D721Med (cell line): ENCODE data around the gene EFTUD2.

Experiments
- DNase-seq: peaks from one replicate; pipeline ENCODE4 v3.0.0; 2011; ENCODE audit warnings: low spot score; ENCODE audit not compliant: insufficient read length
- FAIRE-seq: peaks from 2 replicates; lab custom pipeline; 2011; peaks lifted over from hg19 to GRCh38; lab: Jason Lieb, UNC
- TF ChIP-seq, protein P1 (sequence below): IDR thresholded peaks from 2 replicates; pipeline ENCODE4 v1.5.1; 2012; ENCODE audit warnings: mild to moderate bottlenecking, control low read depth; ENCODE audit not compliant: insufficient read depth; ENCODE audit errors: missing control alignments

The EFTUD2 gene

DNA sequence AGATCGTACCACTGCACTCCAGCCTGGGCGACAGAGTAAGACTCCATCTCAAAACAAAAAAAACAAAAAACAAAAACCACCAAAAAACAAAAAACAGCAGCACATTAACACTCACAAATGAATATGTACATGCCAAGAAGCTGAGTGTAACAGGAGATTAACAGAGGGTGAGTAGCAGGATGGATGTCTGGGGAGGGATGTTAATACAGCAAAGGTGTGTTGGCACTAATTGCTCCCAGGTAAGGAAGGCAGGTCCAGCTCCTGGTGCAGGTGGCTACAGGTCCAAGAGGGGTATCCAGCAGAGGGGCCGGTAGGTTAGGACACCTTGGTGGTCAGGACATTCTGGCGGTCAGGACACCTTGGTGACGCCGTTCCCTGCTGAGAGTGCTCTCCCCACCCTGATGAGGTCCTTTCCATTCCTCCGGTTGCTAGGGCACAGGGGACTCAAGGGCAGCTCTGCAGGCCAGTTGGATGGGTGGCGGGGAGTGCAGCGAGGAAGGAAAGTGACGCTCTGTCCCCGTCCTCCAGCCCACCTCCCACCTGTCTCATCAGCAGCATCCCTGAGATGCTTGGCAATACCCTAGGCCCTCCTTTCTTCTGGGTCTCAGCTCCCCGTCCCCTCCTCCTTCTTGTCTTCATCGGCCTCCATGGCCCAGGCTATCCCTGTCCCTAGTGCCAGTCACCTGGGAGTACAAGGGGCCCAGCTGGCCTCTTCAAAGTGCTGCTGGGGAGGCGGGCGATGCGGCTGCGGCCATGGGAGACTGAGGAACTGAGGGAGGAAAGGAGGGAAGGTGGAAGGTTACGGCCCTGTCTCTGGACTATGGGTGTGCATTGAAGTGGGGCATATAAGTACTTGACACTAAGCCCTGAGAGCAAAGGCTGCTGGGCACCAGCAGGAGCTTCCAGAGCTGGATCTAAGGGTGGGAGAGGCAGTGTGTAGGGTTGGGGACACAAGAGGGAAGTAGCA is 26.8 kb upstream of the EFTUD2 start:
- FAIRE-seq = no peak
- no peak for DNase-seq
- TF ChIP-seq, protein P1, sequence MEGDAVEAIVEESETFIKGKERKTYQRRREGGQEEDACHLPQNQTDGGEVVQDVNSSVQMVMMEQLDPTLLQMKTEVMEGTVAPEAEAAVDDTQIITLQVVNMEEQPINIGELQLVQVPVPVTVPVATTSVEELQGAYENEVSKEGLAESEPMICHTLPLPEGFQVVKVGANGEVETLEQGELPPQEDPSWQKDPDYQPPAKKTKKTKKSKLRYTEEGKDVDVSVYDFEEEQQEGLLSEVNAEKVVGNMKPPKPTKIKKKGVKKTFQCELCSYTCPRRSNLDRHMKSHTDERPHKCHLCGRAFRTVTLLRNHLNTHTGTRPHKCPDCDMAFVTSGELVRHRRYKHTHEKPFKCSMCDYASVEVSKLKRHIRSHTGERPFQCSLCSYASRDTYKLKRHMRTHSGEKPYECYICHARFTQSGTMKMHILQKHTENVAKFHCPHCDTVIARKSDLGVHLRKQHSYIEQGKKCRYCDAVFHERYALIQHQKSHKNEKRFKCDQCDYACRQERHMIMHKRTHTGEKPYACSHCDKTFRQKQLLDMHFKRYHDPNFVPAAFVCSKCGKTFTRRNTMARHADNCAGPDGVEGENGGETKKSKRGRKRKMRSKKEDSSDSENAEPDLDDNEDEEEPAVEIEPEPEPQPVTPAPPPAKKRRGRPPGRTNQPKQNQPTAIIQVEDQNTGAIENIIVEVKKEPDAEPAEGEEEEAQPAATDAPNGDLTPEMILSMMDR = no peak

DNA sequence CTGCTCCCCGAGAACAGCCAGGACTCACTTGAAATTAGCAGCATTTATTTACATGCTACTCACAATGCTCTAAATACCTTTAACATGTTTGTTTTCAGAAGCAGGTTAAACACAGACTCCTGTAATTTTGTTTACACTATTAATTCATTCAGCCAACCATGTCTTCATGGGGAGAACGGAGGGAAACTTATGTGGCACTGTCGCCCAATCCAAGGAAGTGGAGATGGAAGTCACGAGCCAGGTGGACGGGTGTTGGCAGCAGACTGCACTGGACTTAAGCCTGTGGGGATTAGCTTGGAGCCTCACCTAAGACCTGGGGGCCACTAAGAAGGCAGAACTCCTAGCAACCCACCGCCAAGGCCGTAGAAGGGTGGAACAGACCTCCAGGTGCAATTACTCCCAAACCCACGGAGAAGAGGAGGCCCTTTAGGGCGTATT is 24.9 kb upstream of the EFTUD2 start:
- TF ChIP-seq, protein P1 = no peak
- FAIRE-seq = peak; percentile 68

DNA sequence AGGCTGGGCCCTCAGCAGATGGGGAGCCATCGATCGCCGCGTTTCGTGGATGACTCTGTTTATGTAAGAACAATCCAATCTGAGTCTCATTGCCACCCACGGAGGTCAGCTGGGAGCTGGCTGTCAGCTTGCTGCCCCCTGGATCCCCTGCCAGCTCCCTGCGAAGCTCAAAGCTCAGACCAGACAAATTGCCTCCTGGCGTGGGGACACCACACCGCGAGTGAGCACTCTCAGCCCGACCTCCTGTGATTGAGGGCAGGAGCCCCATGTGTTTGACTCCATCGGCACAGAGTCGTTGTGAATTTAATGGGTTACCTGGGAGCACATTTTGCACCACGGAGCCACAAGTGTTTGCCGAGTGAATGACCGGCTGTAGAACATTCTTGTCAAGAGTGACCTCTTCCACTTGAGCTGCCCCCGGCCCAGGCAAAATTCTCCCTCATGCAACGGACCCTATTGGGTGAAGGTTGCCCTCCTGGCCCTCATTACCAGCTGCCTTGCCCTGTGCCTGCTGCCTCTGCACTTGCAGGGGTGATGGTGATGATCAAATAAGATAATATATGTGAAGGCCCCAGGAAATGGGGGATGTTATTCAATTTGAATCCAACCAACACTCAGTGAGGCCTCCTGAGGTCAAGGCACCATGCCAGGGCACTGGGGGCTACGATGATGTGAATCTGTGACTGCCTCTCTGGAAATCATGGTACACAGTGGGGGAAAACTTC is 23.7 kb upstream of the EFTUD2 start:
- TF ChIP-seq, protein P1 = no peak
- FAIRE-seq = no peak
- DNase-seq = no peak

More for the DNA sequence above, 24.9 kb upstream of the EFTUD2 start:
- DNase-seq = peak; percentile 86

GRCh38 chr17:44922136-44922535 is 22.9 kb upstream of the EFTUD2 start:
- FAIRE-seq = no peak
- DNase-seq = no peak
- TF ChIP-seq, protein P1 = no peak

DNA sequence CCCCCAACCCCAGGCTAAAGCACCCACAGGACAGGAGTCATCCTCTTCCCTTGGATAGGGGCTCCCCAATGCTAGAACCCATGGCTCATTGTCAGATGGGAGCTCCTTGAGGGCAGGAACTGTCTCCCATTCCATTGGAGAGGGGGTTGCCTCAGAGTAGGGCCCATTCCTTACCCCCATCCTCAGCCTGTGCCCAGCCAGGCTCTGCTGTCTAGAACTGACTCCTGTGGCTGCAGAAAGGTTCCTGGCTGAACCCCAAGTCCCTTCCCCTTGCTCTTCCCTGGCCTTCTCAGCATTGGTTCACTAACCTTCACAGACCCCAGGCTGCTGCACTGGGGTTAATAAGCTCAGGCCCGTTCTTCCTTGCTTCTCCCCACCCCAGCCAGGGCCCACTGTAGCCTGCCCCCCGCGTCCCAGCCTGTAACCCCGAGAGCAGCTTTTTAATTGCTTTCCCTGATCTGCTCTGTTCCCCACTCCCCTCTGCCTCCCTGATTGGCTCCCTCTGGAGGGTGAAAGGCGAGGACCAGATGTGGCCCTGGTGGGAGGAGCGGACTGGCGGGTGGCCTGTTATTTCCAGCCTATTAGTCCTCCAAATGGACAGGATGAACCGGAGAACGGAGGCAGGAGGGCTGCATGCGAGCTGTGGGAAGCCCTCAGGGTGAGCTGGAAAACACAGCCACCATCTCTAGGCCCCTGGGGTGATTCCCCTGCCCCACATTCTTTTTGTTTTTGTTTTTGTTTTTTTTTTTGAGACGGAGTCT is 22.1 kb upstream of the EFTUD2 start:
- FAIRE-seq = no peak
- TF ChIP-seq, protein P1 = no peak
- no peak for DNase-seq

DNA sequence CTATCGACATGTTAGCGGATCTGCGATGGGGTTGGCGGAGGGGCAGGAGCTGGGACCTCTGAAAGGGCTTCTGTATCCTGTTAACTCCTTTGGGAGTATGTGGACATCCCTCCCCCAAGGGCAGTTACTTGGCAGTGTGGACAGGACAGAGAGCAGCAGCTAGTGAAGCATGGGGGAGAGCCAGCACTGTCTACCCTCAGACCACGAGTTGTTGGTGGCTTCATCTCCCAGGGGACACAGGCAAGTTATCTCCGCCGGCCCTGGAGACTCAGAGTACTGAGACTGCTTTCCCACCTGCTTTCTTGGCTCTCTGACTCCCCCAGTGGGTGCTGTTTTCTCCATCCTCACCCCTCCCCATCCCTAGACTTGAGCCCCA is 21.3 kb upstream of the EFTUD2 start:
- FAIRE-seq (no peak), DNase-seq (no peak)
- TF ChIP-seq, protein P1 = no peak
